OCI-M2 (cell line): ENCODE measurements around the gene TACC3.

Experiments used
- DNase-seq: peaks from one replicate; lab custom pipeline; 2025; ENCODE audit not compliant: unreplicated experiment; lab: John Stamatoyannopoulos, UW

The TACC3 gene

DNA sequence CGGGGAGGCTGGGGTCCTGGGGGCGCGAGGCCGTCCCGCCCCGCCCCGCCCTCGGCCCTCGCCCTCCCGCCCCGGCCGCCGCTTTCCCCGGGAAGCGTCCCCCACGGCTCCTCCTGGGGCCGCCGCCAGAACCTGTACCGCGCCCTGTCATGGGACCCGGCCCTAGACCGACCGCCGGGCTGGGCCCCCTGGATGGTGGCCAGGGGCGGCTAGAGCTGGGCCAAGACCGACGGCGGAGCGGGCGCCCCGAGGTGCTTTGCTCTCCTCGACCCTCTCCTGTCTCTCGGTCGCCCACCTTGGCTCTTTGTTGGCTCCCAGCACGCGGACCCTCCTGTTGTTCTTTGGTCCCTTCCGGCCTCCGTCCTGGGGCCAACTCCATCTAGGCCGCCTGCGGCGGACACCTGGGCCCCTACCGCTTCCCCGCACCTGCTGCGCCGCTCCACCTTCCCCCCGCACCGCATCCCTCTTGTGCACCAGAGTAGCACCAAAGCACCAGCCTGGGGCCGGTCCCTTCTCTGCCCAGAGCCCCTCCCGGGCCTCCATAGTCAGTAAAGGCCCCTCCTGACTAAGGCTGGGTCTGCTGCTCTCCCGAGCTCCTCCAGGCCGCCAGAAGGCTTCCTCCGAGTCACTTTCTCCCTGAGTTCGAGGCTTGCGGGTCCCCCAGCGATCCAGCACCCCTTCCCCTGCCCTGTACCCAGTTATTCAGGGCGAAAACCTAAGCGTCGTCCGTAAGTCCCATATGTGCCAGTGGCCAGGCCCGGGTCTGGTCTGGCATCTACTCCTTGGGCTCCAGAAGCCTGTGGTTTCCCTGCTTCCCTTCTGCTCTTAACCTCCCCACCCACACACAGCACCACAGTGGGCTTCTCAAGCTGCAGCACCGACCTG is 587 bp downstream of the TACC3 start:
- DNase-seq, result no peak

DNA sequence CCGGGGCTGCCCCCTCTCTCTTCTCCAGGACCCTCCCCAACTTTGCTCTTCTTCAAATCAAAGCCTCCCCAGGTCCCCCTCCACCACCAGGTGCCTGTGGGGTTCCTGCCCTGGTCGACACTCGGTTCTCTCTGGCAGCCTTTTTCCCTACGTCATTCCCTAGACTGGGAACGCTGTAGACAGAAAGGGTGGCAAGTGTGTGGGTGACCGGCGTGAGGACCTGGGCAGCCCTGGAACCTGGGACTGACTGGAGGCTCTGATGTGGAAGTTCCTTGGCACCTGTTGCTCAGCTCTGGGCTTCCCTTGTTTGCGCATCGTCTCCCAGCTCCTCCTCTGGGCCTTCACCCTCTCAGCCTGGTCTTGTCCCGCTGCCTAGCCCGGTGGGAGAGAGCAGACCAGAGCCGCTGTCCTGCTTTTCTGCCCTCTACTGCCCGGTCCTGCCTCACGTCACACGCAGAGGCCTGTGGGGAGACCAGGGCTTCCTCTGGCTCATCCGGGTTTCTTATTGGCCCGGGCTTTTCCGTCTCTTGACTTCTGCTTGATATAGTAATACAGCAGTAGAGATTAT is 1.3 kb downstream of the TACC3 start:
- DNase-seq, result no peak

DNA sequence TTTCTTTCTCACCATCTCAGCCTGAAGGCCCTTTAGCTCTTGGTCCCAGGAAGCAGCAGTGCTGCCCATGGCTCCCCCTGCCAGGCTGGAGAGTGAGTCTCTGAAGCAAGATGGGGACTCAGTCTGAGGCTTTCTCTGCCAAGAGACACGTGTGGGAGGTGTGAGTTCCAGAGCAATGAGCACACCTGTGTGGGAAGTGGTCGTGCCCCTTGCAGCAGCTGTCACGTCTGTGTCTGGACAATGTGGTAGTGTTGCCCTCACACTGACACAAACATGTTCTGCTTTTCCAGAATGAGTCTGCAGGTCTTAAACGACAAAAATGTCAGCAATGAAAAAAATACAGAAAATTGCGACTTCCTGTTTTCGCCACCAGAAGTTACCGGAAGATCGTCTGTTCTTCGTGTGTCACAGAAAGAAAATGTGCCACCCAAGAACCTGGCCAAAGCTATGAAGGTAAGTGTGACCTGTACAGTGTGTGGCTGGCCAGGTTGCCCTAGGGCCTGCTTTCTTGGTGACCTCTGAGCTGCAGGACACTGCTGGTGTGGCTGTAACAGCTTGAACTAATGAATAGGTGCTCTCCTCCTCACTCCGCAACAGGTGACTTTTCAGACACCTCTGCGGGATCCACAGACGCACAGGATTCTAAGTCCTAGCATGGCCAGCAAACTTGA is 1.9 kb downstream of the TACC3 start:
- no peak for DNase-seq

GRCh38 chr4:1725521-1725920 is 4.2 kb downstream of the TACC3 start:
- no peak for DNase-seq

- peak; percentile 5 for DNase-seq
Observed at GRCh38 chr4:1726146-1726934, 5.0 kb downstream of the TACC3 start.

- DNase-seq, result no peak
Observed at GRCh38 chr4:1727117-1728031, 6.1 kb downstream of the TACC3 start.

DNA sequence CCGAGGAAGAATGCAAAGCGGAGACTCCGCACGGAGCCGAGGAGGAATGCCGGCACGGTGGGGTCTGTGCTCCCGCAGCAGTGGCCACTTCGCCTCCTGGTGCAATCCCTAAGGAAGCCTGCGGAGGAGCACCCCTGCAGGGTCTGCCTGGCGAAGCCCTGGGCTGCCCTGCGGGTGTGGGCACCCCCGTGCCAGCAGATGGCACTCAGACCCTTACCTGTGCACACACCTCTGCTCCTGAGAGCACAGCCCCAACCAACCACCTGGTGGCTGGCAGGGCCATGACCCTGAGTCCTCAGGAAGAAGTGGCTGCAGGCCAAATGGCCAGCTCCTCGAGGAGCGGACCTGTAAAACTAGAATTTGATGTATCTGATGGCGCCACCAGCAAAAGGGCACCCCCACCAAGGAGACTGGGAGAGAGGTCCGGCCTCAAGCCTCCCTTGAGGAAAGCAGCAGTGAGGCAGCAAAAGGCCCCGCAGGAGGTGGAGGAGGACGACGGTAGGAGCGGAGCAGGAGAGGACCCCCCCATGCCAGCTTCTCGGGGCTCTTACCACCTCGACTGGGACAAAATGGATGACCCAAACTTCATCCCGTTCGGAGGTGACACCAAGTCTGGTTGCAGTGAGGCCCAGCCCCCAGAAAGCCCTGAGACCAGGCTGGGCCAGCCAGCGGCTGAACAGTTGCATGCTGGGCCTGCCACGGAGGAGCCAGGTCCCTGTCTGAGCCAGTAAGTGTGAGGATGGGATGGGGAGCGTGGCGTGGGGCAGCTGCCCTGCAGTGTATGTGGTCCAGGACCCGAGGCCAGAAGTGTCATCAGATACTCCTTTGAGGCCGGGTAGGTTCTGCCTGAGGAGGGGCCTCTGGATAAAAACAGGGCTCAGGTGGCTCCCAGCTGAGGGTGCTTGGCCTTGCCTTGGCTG is 7.0 kb downstream of the TACC3 start:
- DNase-seq, result no peak

DNA sequence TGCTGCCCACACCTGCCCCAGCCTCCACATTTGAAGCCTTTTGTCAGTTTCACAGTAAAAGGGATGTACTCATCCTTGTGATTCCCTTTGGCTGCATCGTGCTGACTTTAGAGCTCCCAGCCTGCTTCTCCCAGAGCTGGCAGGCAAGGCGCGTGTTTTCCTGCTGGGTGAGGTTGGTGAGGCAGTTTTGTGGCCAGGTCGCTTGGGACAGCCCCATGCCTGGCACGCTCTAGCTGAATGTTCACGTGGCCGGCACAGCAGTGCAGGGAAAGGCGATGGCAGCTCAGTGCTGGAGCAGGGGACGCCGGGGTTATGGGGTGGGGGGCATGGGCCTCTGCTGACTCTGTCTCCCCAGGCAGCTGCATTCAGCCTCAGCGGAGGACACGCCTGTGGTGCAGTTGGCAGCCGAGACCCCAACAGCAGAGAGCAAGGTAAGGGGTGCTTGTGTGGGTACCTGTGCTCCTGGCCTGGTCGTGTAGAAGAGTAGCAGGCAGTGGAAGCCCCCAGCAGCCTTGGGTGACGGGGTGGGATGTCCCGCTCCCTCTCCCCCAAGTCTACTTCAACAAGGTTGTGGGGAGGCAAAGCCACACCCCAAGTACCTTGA is 9.3 kb downstream of the TACC3 start:
- DNase-seq, result no peak

DNA sequence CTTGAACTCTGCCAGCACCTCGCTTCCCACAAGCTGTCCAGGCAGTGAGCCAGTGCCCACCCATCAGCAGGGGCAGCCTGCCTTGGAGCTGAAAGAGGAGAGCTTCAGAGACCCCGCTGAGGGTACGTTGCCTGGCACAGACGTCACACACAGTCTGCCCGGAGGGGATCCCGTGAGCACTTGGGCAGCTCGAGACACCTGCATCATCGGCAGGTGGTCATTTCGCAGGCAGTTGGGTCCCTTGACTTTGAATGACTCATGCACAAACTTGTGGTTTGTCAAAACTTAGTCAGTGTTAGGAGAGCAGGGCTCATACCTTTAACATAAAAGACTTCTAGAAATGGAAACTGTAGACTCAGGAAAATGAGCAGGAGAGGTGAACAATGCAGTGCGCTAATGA is 9.9 kb downstream of the TACC3 start:
- no peak for DNase-seq

- DNase-seq, result no peak
Observed at GRCh38 chr4:1732911-1733310, 11.6 kb downstream of the TACC3 start.

GRCh38 chr4:1735215-1735614 is 13.9 kb downstream of the TACC3 start:
- no peak for DNase-seq

- DNase-seq, result no peak
Observed at GRCh38 chr4:1736812-1737211, 15.5 kb downstream of the TACC3 start.

DNA sequence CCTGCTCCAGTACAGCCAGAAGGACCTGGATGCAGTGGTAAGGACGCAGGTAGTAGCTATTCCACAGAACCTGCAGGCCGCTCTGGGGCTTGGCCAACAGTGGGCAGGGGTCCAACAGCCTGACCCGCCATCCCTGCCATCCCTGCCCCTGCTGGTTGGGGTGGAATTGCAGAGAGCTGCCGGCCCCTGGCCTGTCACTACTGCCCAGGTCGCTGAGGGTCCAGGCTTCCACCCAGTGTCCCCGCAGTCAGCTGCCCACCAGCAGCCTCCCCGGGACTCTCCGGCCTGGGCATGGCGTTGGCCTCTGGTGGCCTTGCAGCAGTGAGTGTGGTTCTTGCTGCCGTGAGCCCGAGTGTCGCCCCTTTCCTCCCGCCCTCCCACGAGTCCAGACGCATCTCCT is 16.3 kb downstream of the TACC3 start:
- no peak for DNase-seq

DNA sequence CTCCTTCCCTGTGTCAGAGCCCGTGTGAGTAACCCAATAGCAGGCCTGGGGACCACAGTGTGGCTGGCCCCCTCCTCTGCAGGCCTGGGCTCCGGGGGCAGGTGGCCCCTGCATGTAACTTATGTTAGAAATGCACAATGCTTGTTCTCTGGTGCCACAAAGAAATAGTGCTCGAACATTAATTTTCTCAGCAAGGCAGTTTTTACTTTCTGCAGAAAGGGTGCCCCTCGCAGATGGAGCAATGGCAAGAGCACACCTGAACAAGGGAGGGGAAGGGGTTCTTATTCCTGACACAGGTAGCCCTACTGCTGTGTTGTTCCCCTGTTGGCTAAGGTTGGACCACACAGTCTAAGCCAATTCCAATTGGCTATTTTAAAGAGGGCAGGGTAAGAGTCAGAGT is 17.1 kb downstream of the TACC3 start:
- DNase-seq, result no peak

- DNase-seq, result no peak
Observed at GRCh38 chr4:1739358-1739757, 18.0 kb downstream of the TACC3 start.

- DNase-seq, result no peak
Observed at GRCh38 chr4:1740021-1740545, 18.8 kb downstream of the TACC3 start.

- no peak for DNase-seq
Observed at GRCh38 chr4:1741208-1741607, 19.9 kb downstream of the TACC3 start.

- no peak for DNase-seq
Observed at GRCh38 chr4:1743551-1743950, 22.2 kb downstream of the TACC3 start.

GRCh38 chr4:1743975-1744374 is 22.7 kb downstream of the TACC3 start:
- no peak for DNase-seq
